HG03045 (cell line): ENCODE measurements around the gene ARHGEF11.

Experiments
- ATAC-seq: cut with Tn5 transposase; IDR thresholded peaks from one replicate; pipeline ENCODE4 v1.9.1; 2021; ENCODE audit warnings: mild to moderate bottlenecking, moderate library complexity; ENCODE audit not compliant: unreplicated experiment

Gene ARHGEF11

DNA sequence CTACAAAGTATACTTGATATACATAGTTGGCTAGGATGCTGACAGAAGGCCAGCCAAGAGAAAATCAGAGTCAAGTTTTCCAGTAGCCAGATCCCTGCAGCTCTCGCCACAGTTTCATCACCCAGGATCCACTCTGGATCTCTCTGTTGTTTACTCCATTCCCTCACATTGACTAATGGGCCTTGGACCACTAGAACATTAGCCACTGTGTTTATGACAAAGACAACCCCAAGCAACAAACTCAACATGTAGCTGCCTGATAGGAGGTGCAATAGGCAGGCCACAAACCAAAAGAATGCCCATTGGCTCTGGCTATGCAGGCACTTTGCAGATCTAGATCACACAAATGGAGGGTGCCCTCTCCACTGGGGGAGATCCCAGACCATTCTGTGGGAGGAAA is 44.2 kb downstream of the ARHGEF11 start:
- ATAC-seq, result no peak

DNA sequence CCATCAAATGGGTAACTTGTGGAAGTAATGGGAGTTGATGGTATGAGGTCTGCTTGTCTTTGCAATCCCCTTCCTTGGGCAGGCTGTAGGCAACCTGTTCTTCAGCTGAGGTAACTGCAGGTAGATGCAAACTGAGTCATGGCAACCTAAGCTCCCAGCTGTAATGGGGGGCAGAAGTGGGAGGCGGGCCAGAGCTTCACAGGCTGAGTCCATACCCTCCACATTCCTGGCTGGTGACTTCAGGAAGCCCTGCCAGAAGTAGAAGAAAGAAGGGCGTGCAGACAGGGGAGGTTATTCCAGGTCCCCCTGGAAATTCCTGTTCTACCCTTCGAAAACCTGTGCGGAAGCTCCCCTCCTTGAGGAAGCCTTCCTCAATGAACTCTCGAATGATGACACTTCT is 44.9 kb downstream of the ARHGEF11 start:
- ATAC-seq, result no peak

DNA sequence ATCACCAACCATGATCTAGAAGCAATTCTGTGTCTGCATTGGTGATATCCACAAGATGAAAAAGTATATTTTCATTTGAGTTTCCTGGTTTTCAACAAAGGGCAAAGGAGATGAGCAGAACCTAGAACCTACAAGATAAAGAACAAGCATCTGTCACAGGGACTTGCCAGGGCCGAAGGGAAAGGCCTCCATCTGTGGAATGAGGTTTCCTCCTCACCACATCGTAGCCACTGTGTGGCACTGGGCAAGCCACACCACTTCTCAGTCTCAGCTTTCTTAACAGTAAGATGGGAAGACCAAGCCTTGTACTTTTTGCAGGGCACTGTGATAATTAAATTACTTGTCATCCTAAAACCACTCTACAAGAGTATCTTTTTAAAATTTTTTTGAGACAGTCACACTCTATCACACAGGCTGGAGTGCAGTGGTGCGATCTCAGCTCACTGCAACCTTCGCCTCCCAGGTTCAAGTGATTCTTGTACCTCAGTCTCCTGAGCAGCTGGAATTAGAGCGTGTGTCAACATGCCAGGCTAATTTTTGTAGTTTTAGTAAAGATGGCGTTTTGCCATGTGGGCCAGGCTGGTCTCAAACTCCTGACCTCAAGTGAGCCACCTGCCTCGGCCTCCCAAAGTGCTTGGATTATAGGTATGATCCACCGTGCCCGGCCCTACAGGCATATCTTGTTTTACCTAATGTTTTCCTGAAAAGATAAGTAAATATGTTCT is 45.8 kb downstream of the ARHGEF11 start:
- no peak for ATAC-seq

DNA sequence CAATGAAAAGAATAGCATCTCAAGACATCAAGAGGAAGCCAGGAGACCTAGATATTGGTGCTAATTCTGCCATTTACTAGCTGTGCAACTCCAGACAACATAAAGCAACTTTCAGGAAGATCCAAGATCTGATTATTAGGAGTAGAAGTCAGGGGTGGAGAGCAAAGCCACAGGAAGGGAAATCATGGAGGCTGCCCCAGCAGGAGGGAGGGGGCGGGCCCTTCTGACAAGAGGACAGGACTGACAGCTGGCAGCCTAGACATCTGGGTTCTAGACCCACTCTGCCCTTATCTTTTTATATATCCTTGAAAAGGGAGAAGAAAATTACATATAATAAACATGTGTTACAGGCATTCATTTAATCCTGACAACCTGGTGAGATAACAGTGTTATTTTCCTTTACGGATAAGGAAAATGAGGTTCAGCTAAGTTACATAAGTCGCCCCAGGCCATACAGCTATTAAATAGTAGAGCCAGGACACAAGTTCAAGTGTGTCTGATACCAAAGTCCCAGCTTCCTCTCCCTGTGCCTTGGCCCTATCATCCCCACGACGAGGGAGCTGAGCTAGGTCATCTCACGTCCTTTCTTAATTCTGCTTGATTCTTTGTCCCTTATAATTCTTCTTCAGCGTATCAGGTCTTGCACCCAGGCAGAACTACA is 46.6 kb downstream of the ARHGEF11 start:
- no peak for ATAC-seq

DNA sequence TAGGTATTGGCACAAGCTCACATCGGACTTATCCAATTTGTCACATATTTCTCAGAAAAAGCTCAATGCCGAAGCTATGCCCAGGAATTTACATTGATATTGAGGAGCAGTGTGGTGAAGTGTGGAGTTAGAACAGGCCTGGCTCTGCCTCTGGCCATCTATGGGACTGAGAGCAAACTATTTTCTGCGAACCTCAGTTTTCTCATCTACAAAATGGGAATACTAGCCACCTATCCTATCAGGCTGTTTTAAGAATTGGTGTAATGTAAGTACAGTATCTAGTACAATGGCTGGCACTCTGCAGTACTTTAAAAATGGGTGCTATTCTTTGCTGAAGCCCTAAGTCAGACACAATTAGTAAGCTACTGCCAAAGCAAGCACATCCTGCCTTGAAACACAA is 47.2 kb downstream of the ARHGEF11 start:
- no peak for ATAC-seq

DNA sequence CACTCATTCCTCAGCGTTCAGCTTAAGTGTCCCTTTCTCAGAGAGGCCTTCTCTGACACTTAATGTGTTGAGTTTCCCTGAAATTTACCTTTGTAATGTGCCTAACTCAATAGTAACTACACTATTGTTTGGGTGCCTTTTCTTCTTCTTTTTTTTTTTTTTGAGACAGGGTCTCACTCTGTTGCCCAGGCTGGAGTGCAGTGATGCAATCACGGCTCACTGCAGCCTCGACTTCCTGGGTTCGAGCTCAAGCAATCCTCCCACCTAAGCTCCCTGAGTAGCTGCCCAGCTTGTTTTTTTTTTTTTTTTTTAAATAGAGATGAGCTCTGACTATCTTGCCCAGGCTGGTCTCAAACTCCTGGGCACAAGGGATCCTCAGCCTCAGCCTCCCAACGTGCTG is 50.1 kb downstream of the ARHGEF11 start:
- no peak for ATAC-seq

DNA sequence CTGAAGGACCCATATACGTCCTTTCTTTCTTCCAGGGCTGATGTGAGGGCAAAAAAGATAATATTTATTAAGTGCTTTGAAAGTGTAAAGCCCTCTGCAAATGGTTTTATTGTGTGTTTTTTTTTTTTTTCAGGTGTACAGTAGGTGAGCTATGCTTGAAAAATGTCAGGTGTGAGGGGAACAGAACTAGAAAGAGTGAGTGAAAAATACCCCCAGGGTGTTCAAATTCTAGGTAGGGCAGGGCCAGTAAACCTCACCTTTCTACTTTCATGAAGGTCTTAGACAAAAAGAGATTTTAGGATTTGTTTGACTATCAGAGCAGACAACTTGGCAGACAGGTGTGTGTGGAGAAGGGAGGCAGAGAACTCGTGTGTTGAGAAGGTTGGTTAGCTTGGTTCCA is 51.3 kb downstream of the ARHGEF11 start:
- ATAC-seq, result no peak

DNA sequence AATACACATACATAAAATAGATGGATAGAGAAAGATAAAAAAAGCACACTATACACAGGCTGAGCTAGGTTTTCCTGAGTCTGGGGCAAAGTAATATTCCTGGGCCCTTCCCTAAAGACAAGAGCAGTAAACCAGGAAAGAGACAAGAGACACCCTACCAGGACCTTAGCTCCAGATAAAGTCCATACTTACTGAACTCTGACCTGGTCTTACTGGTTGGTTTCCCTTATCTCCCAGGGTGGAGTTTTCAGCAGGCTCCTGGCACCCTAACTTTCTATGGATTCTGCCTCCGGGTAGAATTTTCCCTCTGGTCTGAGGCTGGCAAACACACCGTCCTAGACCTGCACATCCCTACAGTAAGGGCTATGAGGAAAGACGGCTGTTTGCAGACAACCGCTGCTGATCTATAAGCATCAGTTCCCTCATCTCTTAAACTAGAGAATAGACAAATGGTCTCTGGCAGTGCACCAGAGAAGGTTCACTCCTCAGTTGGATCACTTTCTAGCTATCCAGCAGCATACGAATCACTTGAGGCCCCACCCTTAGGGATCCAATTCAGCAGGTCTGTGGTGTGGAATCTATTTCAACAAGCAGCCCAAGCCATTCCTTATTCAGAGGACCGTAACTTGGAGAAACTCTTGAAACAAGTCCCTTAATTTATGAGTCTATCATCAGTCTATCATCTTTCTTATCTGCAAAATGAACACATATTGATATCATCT is 52.0 kb downstream of the ARHGEF11 start:
- ATAC-seq, result no peak

DNA sequence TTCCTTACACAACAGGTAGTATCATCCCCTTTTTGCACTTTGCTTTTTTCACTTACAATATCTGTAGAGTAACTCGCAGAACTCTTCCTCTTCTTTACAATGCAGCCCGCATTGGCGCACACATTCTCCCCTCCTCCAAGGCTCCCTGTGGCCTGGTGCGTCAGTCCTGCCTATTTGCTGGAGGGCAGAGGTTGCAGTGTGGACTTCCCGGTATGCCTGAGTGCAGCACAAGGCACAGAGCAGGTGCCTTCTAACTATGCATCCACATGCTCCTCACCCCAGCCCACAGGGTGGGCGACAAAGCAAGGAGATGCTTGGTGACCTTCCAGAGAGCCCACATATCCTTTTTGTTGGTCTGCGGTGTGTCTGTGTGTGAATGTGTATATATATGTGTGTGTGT is 53.3 kb downstream of the ARHGEF11 start:
- ATAC-seq, result no peak

DNA sequence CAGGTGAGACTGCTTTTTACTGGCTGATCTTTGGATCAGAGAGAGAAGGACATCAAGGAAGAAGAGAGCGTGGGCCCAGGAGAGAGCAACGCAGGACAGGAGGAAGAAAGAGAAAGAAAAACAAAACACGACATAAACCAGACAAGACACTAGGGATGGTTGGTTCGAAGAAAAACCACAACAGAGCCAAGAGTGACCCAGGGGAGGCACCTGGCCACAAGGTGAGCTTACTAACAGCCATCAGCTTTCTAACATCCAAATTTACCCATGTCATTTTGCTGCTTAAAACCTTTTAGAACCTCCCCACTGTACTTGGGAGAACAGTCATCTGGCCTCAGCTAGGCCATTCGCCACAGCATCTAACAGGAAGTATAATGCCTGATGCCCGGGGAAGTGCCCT is 57.8 kb downstream of the ARHGEF11 start:
- ATAC-seq, result no peak

DNA sequence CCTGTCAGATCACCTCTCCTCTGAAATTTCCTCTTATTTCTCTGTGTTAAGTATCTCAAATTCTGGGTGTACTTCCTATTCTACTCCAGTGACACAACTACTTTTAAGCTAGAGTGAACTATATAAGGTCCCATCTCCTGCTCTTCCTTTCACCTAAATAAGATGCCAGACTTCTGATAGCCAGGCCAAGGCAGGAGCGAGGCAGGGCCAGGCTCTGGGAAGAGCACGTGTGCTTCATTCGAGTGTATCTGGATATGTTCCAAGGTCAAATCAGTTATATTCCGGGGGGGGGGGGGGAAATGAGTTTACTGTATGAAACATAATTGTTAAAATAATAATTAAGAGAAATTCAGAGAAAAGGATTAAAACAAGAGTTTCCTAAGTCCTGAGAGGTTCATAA is 65.0 kb downstream of the ARHGEF11 start:
- no peak for ATAC-seq

DNA sequence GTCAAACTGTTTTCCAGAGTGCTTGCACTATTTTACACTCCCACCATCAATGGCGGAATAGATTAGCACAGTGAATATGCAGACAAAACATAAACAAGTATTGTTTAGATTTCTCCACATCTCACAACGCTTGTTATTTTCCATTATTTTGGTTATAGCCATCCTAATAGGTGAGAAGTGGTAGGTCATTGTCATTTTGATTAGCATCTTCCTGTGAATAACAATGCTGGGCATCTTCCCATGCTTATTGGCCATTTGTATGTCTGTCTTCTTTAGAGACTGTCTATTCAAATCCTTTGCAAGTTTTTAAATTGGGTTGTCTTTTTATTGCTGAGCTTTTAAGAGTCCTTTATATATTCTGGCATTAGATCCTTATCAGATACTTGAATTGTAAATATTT is 70.5 kb downstream of the ARHGEF11 start:
- no peak for ATAC-seq

DNA sequence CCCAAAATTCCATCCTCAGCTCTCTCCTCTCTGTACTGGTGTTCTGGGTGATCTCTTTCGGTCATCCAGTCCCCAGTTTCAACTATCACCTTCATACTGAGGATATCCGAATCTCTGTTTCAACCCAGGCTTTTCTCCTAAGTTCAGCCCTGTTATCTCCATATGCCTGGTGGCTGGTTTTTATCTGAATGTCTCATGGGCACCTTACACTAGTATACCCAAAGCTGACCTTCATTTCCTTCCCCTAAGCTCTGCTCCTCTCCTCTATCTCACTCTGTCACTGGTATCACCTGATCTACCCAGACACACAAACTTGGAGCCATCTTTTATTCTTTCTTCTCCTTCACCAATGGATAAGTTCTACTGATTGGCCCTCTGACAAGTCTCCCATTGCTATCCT is 72.1 kb downstream of the ARHGEF11 start:
- no peak for ATAC-seq

DNA sequence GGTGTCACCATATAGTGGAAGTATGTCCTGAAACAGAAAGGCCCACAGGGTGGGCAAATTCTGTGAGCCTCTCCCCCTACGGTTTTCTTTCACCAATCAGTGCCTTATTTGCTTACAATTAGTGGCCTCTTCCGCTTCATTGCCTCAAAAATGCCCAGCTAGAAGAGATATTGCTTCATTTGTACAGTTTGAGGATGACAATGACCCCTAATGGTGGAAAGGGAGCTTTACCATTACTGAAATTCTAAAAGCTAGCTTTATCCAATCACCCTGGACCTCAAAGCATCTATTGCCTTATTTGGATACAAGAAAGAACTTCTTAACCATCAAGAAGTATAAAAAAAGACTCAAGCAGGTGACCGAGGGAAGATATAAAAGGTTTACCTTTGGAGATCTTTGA is 75.5 kb downstream of the ARHGEF11 start:
- no peak for ATAC-seq

DNA sequence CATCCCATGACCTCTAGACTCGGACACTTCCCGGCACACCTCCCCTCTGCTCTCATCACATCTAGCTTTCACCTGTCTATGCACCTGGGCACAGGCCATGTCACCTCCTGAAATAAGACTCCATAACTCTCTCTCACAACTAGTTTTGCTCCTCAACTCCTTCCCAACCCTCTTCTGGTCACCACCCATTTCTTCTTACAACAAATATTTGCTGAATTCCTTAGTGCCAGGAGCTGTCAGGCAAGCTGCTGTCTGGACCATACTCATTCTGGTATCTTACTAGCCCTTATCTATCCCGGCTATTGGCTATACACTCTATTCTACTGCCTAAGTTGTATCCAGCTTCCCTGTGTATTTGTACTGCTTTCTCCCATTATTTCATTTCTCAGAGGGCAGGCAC is 76.0 kb downstream of the ARHGEF11 start:
- ATAC-seq, result no peak

DNA sequence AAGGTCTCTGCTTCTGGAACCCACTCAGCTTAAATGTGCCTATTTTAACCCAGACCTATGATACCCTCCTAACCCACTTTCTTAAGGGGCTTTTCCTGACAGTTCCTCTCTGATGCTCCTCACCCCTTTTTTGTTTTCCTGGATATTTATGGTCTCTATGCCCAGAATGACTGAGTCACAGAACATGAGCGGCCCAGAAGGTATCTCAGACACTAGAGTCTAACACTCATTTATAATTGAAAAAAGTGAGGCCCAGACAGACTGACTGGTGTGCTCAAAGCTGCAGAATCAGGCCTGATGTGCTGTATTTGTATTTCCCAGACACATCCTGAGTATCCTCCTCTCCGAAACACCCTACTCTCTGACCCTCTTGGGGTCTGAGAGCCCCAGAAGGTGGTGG is 81.1 kb downstream of the ARHGEF11 start:
- ATAC-seq, result no peak

DNA sequence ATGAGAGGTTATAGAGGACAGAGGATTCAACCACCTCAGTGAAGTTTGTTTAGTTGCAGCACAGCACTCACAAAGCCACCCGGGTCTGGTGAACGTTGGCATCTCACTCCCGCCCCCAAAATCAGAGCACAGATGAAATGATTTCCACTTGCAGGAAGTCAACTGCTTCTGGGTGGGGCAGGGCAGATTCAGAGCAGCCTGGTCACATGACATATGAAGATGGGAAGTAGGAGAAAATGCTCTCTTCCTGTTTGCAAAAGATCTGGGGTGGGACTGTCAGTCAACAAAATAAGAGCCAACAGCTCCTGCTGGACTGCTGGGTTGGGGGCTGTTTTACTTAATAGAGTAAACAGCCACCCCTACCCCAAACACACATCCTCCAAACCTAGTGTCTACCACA is 81.9 kb downstream of the ARHGEF11 start:
- no peak for ATAC-seq

DNA sequence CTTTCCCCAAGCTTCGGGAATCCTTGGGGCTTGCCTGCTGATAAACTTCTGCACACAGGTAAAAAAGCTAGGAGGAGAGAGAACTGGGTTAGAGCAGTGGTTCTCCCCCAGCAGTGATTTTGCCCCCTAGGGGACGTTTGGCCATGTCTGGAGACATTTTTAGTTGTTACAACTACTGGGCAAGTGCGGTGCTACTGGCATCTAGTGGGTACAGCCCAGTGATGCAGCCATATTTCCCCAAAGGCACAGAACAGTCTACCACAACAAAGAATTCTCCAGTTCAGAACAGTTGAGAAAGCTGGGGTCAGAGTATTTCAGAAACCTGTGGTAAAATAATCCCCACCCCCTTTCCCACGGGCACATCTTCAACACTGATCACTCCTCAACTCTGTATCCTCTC is 83.8 kb downstream of the ARHGEF11 start:
- no peak for ATAC-seq

DNA sequence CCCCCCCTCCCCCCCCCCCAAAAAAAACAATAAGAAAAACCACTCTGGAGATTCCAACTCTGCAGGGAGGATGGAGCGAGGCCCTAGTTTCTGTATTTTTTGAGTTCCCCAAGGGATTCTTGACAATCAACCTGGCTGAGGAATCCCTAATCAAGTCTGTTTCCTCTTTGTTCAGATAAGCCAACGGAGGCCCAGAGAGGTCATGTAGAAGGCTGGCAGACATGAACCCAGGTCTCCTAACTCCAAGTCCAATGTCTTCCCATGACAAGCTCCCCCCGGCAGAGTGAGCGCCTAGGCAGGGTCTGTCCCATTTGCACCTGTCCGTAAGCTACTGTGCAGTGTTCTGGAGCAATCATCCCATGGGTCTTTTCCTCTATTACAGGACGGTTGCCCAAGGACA is 85.6 kb downstream of the ARHGEF11 start:
- ATAC-seq, result no peak

DNA sequence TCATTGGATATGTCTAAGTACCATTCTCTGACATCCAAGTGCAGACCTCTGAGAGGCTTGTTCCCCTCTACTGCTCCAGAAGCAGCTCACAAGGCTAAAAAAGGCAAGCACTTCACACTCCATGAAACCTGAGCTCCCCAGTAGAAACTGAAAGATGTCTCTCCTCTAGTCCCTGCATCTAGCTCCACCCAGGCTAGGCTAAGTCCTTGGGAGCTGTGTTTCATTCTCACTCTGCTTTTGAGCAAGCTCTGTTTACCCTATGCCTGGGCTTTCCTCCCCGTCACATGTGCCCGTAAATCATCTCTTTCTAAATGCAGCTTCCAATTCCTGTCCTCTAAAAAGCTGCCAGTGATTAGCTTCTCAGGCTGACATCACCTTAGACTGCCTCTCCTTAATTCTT is 86.1 kb downstream of the ARHGEF11 start:
- ATAC-seq, result no peak

DNA sequence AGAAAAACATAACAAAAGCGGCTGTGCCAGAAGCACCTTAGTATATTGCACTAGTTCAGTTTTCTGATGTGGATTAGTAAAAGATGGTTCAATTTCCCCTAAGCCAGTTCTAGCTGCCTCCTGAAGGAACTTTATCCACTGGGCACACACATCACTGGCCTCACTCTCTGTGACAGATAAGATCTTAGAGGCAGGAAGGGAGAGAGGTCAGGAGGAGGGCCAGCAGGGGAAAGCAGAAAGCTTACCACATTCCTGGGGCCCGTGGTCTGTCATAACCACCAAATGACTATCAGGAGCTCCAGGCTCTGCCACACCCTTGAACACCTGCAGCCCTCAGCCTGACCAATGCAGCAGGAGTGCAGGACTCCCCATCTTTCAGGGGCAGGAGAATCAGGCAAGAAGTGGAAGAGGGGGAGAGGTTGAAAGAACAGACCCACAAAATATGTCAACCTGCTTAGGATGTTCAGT is 87.3 kb downstream of the ARHGEF11 start:
- ATAC-seq, result no peak

DNA sequence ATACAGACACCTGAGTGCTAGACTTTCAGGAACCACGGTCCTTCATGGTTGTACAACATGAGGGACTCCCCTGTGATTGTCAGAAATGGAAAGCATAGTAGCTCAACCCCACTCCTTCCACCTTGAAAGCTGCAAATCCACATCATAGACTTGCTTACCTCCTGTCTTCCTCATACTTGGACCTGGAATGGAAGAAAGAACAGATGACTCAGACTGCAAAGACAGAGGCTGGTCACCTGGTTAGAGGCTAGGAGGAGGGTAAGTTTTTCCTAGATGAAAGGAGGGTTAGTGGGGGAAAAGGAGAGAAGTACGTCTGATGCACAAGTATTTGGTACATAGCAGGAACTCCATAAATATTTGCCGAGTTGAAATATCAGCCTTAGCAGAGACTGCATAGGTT is 87.9 kb downstream of the ARHGEF11 start:
- ATAC-seq, result no peak
